ENCODE results near the gene ETHE1. TPM values are rescaled to one million over a fixed set of nuclear protein-coding genes. Genes with fewer than 3 reads are reported as not detected.
A peak's percentile ranks its signal among the peaks of the same experiment; 100 is the strongest.

Gene ETHE1
- polyA plus RNA-seq, 3 donors: 71.2 to 135 (median 111) TPM

DNA sequence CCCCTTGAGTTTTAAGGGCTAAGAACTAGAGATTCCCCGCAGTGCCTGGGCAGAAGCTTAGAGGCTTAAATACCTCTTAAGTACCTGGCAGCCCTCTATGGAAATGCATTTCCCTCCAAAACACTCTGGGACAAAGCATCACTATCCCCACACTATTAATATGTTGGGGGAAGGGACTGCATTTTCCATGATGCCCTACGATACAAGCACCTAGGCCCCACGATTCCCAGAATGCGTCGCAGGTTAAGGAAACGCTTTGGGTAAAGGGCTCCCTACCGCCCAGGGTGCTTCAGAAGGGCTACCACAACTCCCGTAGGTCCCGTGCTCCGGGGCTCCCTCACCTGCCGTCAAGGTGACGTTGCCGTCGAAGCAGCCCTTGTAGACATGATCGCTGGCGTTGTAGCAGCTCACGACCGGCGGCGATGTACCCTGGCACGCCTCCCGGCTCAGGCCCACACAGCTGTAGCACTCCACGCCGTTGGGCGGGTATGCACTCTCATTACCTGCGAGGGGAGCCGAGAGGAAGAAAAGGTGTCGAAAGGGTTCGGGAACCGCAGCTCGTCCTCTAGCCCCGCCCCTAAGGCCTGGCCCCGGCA lies 64.1 kb downstream of the ETHE1 start:
- 10% methylated on average over 25 of the region's 33 CpGs for WGBS (ENCODE audit: insufficient coverage)
- peak overlapping the region; percentile 69 for H3K9ac ChIP-seq (ENCODE audit: insufficient read depth, low read length, poor library complexity, severe bottlenecking)
- H4K20me1 ChIP-seq (ENCODE audit: insufficient read depth, low read length): no peaks in the 10 kb centered on the region
- H3K4me2 ChIP-seq (replicated peaks; ENCODE audit: extremely low read depth, low read length, poor library complexity, severe bottlenecking): peak overlapping the region; percentile 90
- peak overlapping the region; percentile 86 to 99 (median 97) for H3K27ac Mint-ChIP-seq
- H3K4me3 Mint-ChIP-seq: peak overlapping the region; percentile 94 to 97
- H3K27ac ChIP-seq (ENCODE audit: low read depth in 1 of 2, low read length in 2 of 2): peak overlapping the region in 1 of 2 donors; percentile 45
- peaks cover 35% of the 10 kb centered on the region for H3K4me1 Mint-ChIP-seq
- H3K36me3 ChIP-seq (replicated peaks in 1 of 2; ENCODE audit: control insufficient read depth in 1 of 2, insufficient read depth in 2 of 2, low read length in 2 of 2): no peaks in the 10 kb centered on the region
- peaks cover 39 to 43% of the 10 kb centered on the region in 2 donors for H3K4me1 ChIP-seq (ENCODE audit: control insufficient read depth in 1 of 2, insufficient read depth in 2 of 2, low read length in 2 of 2)
- intact Hi-C loops (cut with micrococcal nuclease): loop anchor here in 1 of 2 donors (1.0 kb wide), 1 partner anchor 41 kb away; the partner anchor contains the start of gene PHLDB3
- TF ChIP-seq, protein P1, sequence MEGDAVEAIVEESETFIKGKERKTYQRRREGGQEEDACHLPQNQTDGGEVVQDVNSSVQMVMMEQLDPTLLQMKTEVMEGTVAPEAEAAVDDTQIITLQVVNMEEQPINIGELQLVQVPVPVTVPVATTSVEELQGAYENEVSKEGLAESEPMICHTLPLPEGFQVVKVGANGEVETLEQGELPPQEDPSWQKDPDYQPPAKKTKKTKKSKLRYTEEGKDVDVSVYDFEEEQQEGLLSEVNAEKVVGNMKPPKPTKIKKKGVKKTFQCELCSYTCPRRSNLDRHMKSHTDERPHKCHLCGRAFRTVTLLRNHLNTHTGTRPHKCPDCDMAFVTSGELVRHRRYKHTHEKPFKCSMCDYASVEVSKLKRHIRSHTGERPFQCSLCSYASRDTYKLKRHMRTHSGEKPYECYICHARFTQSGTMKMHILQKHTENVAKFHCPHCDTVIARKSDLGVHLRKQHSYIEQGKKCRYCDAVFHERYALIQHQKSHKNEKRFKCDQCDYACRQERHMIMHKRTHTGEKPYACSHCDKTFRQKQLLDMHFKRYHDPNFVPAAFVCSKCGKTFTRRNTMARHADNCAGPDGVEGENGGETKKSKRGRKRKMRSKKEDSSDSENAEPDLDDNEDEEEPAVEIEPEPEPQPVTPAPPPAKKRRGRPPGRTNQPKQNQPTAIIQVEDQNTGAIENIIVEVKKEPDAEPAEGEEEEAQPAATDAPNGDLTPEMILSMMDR (IDR thresholded peaks at IDR 0.05): no peak
- H3K27me3 ChIP-seq (ENCODE audit: control insufficient read depth in 2 of 2, insufficient read depth in 2 of 2, low read length in 2 of 2): no peaks in the 10 kb centered on the region
- no peak for DNase-seq
- peaks cover 10 to 24% (median 15%) of the 10 kb centered on the region in 3 donors for H3K27me3 Mint-ChIP-seq (ENCODE audit: low read depth in 3 of 3)
- H3K4me3 ChIP-seq (replicated peaks in 1 of 3; ENCODE audit: low read depth in 2 of 3, low read length in 3 of 3): peak overlapping the region; percentile 9 to 88 (median 80)
- peaks cover 3 to 8% of the 10 kb centered on the region in 2 donors for H3K36me3 Mint-ChIP-seq
- no peaks in the 10 kb centered on the region for H3K79me2 ChIP-seq (ENCODE audit: insufficient read depth, low read length)
- peak overlapping the region; percentile 86 for H2AFZ ChIP-seq (ENCODE audit: insufficient read depth, low read depth, low read length, poor library complexity, severe bottlenecking)
- H3K9me3 Mint-ChIP-seq: peaks cover 0 to 3% (median 0%) of the 10 kb centered on the region in 7 donors
- H3K9me3 ChIP-seq (replicated peaks in 1 of 2; ENCODE audit: control insufficient read depth in 1 of 2, insufficient read depth in 1 of 2, low read length in 2 of 2): no peaks in the 10 kb centered on the region

GRCh38 chr19:43462383-43462782 lies 64.6 kb downstream of the ETHE1 start:
- no peak overlapping the region for H3K9ac ChIP-seq (ENCODE audit: insufficient read depth, low read length, poor library complexity, severe bottlenecking)
- no peak overlapping the region for H3K4me3 ChIP-seq (replicated peaks in 1 of 3; ENCODE audit: low read depth in 2 of 3, low read length in 3 of 3)
- Mint-ChIP-seq H3K36me3 (peaks cover 3 to 8% of the 10 kb centered on the region in 2 donors), H3K27me3 (ENCODE audit: low read depth in 3 of 3) (peaks cover 10 to 24% (median 15%) of the 10 kb centered on the region in 3 donors), H3K9me3 (peaks cover 0 to 3% (median 0%) of the 10 kb centered on the region in 7 donors), H3K4me1 (peaks cover 33% of the 10 kb centered on the region), H3K4me3 (peak overlapping the region in 1 of 2 donors; percentile 51), H3K27ac (peak overlapping the region in 2 of 7 donors; percentile 21 to 83)
- TF ChIP-seq, protein P1 (IDR thresholded peaks at IDR 0.05): no peak
- H2AFZ ChIP-seq (ENCODE audit: insufficient read depth, low read depth, low read length, poor library complexity, severe bottlenecking): no peak overlapping the region
- 92% methylated on average over 2 of the region's 7 CpGs for WGBS (ENCODE audit: insufficient coverage)
- H3K36me3 ChIP-seq (replicated peaks in 1 of 2; ENCODE audit: control insufficient read depth in 1 of 2, insufficient read depth in 2 of 2, low read length in 2 of 2): no peaks in the 10 kb centered on the region
- peaks cover 34 to 38% of the 10 kb centered on the region in 2 donors for H3K4me1 ChIP-seq (ENCODE audit: control insufficient read depth in 1 of 2, insufficient read depth in 2 of 2, low read length in 2 of 2)
- no peaks in the 10 kb centered on the region for H3K27me3 ChIP-seq (ENCODE audit: control insufficient read depth in 2 of 2, insufficient read depth in 2 of 2, low read length in 2 of 2)
- H3K9me3 ChIP-seq (replicated peaks in 1 of 2; ENCODE audit: control insufficient read depth in 1 of 2, insufficient read depth in 1 of 2, low read length in 2 of 2): no peaks in the 10 kb centered on the region
- no peak overlapping the region for H3K27ac ChIP-seq (ENCODE audit: low read depth in 1 of 2, low read length in 2 of 2)
- no peaks in the 10 kb centered on the region for H4K20me1 ChIP-seq (ENCODE audit: insufficient read depth, low read length)
- intact Hi-C loops (cut with micrococcal nuclease): no loop called here
- H3K79me2 ChIP-seq (ENCODE audit: insufficient read depth, low read length): no peaks in the 10 kb centered on the region
- DNase-seq: no peak
- peak overlapping the region; percentile 90 for H3K4me2 ChIP-seq (replicated peaks; ENCODE audit: extremely low read depth, low read length, poor library complexity, severe bottlenecking)

All from CD14-positive monocyte (primary cell).